GM21526 (cell line): ENCODE data around the gene MTHFD1L.

Experiments
- ATAC-seq: cut with Tn5 transposase; IDR thresholded peaks from one replicate; pipeline ENCODE4 v1.9.1; 2021; ENCODE audit warnings: moderate library complexity; ENCODE audit not compliant: unreplicated experiment, low FRiP score

MTHFD1L gene

DNA sequence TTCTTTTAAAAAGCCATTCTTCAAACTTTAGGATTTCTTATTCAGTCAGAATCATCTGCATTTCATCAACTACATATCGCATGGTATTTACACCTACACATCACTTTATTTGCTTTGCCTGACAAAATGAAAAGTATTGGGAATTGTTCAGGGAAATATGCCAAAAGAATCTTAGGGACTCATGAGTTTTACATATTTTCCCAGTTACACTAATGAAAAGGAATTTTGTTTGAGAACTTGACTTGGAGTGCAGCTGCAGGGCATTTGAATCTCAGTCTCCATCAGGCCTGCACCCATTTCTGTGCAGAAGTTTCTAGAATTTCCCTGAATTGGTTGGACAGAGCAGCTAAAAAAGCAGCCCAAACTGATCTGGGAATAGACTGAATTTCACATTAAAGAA is 65.3 kb downstream of the MTHFD1L start:
- ATAC-seq, result no peak

DNA sequence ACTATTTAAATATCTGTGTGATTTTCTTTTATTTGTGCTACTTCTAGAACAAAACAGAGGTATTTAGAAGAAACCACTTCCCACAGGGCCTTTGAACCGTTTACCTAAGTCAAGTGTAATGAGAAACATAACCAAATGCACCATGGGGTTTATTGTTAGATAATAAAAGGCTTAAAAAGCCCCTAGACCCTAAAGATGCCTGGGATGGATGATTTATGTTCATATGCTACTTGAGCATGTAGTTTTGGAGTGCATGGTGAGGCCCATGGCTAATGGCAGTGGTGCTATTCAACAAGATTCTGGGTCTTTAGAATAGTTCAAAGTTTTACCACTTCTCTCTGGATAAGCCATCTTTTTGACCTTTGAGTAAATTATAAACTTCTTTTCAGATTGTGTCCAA is 65.9 kb downstream of the MTHFD1L start:
- no peak for ATAC-seq

DNA sequence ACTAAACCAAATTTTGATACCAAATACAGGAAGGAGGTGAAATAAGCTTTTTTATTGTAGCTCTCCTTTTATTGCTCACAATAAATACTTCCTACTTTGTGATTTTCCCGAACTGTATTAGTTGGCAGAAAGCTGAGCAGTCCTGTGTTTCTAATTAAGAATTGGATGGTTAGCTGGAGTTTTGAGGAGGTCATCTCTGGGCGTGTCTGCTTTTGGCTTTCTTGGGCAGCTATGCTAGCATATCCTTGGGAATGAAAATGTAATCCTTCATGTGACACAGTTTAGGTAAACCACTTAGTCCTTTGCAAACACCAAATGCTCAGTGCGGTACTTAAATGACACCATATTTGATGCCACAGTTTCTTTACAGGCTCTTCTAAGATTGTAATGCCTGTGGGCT is 67.5 kb downstream of the MTHFD1L start:
- ATAC-seq, result no peak

DNA sequence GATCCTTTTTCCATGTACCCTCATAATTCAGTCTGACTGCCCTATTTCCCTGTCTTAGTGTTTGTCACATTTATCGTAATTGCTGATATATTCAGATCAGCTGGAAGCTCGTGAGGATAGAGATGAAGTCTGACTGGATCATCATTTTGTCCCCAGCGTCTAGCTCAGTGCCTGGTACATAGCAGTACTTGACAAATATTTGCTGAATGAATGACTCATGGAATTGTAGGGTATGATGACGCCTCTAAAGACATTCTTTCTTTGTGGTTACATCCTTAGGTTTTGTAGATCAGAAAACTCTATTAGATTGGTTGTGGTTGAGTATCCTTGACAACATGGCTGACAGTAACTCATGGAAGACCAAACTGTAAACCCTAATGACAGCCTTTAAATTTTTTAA is 68.9 kb downstream of the MTHFD1L start:
- ATAC-seq, result no peak

DNA sequence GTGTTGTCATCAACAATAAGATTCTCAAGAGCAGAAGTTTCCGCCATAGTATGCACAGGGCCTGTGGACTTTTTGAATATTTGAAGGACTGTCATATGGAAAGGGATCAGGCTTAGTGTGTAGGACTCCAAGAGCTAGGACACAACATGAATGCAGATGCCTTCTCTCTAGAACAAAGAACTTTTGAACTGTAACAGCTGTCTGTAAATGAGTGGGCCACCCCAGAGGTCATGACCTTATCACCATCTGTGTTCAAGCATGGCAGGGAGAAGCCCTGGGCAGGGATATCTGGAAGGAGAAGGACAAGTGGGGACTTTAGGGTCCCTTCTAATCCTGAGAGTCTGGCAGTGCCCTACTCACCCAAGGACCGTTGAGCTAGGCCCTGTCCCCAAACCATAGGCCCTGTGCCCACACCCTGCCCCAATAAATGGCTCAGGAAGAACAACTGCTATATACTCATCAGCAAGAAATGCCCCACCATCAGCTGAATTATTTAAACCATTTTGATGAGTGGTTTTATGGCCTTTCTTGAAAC is 70.6 kb downstream of the MTHFD1L start:
- no peak for ATAC-seq

DNA sequence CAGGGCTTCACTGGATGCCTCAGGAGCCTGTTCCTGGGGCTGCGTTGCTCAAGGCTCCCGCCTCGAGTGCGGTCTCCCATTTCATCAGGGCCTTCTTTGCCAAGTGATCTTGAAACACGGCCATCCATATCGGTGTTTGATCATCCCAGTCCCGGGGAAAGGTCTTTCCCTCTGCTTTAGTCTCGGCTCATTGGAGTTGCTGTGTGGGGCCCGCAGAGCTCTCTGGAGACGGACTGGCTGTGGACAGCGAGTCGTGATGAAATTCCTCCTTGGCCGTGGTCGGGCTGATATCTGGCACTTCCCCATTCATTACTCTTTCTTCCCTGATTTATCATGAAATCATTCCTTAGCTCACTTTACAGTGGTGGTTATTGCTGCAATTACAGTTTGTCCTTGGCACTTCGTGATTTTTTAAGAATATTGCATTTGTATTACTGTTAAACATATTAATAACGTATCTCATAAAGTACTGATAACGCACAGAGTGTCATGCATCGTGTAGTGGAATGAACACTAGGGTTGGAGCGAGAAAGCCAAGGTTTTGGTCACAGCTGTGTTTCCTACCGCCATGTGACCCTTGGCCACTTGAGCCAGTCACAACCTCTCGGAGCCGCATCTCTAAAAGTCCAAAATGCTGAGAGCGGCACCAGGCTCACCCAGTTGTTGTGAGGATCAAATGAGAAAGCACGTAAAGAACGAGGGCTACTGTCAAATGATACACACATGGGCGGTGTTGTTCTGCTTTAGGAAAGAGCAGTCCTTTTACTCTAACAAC is 71.8 kb downstream of the MTHFD1L start:
- ATAC-seq, result no peak

DNA sequence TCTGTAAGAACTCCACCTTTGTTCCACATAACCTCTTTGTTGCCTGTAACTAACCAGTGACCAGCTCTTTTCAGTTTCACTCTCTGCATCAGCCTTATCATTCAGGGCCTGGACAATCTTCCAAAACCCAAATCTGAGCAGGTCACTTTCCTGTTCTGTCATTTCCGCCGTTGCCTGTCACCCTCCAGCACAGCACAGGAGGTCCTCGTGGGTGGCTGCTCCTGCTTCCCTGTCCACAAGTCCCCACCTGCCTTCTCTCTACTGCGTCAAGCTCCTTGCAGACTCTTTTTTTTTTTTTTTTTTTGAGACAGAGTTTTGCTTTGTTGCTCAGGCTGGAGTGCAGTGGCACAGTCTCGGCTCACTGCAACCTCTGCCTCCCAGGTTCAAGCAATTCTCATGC is 73.9 kb downstream of the MTHFD1L start:
- ATAC-seq, result no peak

DNA sequence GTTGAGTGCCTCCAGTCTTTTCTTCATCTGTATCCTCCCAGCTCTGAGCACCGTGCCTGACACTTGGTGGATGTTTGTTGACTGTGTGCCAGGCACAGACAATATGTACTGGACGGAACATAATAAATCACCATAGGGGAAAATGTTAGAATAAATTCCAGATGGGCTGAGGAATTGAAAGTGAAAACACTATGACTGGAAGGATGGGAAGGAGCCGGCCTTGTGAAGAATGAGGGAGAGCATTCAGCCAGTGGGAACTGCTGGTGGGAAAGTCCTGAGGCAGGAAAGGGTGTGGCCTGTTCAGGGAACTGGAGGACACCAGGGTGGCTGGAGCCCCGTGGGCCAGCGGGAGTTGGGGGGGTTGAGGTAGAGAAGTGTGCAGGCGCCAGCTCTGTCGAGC is 75.4 kb downstream of the MTHFD1L start:
- no peak for ATAC-seq

DNA sequence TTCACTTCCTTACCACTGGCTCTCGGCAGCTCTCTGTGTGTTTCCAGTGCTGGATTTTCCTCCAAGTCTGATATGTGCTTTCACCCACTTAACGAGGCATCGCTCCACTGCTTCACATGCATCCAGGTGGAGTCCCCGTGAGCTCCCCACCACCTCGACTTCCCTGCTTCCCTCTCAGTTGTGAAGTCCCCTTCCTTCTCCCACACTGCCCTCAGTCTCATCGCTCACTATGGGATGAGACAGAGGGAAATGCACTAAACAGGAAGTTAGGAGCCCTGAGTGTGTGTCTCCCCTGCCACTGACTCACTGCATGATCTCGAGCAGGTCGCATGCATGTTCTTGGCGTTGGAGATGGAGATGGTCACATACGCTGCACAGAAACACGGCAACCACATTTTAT is 84.0 kb downstream of the MTHFD1L start:
- no peak for ATAC-seq

DNA sequence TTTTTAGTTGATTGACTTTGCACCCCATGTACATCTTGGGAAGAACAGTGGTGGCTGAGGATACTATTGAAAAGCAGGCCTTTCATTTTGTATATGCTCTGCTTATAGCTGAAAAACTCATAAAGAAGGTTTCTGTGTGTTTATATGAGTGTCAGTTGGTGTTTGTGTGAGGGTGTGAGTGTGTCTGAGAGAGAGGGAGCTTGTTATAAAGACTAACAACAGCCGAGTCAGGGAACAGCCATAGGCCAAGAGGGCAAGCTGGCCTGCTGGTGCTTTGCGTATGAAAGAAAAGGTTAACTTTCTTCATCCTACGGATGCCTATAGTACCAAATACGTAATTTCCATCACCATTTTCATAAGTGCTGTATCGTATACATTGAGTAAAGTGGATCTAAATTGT is 88.3 kb downstream of the MTHFD1L start:
- ATAC-seq, result no peak

DNA sequence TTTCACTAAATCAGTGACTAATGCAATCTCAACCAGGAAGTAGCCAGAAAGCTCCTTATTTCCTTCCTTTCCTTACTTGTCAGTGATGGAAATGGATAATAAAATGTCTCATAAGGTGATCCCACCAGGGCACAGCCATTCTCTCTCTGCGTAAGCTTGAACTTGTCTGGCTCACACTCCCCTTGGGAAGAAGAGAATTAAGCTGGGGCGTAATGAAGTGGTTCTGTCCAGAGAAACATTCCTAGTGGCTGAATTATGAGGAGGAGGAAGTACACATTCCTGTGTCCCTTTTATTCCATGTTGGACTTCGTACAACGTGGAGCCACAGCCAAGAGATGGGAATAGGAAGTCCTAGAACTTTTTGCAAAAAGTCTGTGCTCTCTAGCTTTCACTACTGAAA is 93.7 kb downstream of the MTHFD1L start:
- ATAC-seq, result no peak

DNA sequence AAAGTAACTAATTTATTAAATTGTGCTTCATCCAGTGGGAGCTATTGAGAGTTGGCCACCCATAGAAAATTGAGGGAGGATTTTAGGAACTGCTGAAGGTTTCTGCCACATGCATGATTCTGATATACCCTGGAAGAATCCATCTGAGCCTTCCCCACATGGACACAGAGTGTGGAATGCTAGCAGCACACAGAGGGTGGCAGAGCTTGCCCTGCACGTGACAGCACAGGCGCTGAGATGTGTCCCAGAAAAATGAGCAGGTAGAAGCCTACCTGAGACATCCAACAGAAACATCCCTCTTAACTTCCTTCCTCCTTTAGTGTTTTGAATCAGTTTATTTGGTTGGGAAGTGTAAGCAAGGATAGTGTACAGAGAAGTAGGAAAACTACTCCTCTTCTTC is 96.9 kb downstream of the MTHFD1L start:
- no peak for ATAC-seq

DNA sequence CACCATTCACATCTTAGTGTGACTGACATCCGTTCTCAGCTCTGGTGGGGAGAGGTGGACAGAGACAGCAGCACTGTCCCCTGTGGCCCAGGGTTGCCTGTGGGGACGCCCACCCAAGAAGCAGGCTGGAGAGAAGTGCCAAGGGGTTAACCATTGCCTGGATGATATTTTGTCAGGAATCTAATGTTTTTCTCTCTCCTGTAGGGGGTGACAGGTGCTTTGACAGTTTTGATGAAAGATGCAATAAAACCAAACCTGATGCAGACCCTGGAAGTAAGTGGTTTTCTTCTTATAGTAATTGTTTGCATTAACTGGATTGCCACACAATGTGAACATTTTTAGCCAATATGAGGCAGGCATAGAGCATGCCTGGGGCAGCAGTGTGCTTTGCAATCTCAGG is 99.3 kb downstream of the MTHFD1L start:
- no peak for ATAC-seq

DNA sequence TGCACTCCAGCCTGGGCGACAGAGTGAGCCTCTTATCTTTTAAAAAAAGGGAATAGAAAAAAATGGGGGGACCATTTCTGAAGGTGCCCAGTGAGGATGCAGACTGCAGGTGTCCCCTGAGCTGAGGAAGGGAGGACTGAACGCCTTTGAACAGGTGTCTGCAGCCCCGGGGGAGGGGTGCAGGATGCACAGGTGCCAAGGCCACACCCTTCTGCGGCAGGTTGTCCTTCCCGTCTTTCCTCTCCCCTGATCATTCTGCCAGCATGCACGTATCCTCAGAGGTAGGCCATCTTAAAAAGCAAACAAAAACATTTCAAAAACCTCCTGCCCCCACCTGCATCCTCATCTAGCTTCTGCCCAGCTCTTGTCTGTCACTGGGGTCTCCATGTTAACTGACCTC is 101.3 kb downstream of the MTHFD1L start:
- ATAC-seq, result no peak

DNA sequence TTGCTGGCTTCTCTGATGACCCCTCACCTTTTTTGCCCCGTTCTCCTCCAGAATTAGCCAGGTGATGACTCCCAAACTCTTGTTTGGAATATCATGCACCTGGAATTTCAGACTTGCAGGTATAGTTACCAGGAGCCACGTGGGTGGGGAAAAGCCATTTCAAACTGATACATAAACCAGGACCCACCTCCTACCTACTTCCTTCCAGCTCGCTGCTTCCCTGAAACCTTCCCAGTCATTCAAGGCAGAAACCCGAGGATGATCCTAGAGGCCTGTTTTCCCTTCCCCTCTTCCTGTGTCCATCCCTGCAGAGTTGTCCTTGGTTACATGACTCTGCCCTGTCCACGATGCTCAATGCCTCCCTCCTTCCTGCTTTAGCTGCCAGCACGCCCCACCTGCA is 101.9 kb downstream of the MTHFD1L start:
- ATAC-seq, result no peak

DNA sequence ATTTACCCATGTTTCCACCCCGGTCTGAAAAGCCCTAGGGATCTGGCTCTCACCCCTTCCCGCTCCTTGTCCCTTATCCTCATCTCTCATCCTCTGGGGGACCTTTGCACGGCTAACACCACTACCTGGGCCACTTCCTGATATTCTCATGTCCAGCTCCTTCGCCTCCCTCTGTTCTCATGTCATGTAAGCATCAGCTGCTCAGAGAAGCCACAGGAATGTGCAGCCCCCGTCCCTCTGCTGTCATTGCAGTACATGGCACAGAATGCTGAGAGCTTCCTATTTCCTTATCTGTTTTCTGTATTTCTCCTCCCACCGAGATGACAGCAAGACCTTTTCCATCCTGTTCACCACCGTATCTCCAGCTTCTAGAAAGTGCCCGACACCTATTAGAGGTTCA is 102.4 kb downstream of the MTHFD1L start:
- ATAC-seq, result no peak

DNA sequence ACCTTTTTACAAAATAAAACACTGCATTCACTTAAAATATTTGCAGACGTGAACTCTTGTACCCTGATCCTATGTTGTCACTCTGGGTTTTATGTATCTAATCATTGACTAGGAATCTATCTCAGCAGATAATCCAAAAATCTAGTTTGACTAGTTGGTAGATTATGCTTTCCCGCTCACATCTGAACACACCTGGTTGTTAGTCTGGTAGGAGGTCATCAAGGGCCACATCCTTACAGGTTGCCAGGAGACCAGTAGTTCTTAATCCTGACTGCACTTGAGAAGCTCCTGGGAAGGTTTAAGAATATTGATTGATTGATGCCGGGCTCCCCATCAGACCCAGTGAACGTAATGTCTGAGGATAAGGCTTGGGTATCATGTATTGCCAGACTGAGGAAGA is 104.4 kb downstream of the MTHFD1L start:
- no peak for ATAC-seq

DNA sequence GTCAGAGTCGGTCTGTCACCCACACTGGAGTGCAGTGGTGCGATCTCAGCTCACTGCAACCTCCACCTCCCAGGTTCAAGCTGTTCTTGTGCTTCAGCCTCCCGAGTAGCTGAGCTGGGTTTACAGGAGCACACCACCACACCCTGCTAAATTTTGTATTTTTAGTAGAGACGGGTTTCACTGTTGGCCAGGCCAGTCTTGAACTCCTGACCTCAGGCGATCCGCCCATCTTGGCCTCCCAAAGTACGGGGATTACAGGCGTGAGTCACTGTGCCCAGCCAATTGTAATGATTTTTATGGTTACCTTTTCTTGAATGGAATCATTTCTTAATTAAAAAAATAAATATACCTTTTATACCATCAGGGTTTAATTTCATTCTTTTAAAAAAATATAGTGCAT is 105.7 kb downstream of the MTHFD1L start:
- no peak for ATAC-seq

DNA sequence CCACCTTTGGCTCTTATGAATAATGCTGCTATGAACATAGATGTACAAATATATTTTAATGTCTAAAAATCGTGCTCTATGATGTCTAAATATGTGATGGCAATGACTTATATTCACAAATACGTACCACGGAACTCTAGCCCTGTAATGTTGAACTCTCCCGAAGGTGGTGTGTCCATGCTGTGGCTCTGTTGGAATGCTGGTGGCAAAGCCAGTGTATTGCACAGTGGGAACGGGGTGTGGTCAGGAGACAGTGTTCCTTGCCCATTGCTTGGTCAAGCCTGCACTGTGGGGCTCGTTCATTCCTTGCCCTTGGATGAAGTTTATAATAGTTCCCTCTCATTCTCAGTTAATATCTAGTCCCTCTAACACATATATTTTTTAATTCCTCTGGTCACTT is 109.6 kb downstream of the MTHFD1L start:
- no peak for ATAC-seq

DNA sequence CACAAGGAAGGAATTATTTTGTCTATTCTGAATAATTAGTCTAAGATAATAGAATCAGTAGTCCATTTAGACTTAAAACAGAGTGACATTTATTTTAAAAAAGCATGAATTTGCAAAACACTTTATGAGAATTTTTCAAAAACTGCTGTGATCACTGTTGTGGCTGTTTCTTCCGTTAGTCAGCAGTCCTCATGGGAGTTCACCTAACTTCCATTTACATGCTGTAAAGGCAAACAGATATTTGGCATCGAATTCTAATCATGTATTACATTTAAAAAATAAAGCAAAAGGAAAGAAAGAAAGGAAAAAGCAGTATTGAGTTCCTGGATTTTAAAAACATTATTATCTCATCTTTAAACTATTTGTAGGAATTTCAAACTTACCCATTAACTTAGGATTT is 111.8 kb downstream of the MTHFD1L start:
- no peak for ATAC-seq

DNA sequence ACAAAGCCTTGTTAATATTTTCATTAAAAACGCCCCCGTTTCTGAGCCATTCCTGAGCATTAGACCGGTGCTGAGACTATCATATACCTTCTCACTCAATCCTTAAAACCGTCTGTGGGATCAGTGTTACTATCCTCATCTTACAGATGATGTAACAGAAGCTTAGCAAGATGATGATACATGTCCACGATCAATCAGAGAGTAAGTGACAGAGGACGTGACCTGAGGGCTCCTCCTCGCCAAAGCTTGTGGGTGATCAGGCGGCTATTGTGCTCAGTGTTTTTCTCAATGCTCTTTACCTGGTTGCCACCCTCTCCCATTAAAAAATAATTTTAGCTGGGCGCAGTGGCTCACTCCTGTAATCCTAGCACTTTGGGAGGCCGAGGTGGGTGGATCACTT is 113.1 kb downstream of the MTHFD1L start:
- ATAC-seq, result no peak

DNA sequence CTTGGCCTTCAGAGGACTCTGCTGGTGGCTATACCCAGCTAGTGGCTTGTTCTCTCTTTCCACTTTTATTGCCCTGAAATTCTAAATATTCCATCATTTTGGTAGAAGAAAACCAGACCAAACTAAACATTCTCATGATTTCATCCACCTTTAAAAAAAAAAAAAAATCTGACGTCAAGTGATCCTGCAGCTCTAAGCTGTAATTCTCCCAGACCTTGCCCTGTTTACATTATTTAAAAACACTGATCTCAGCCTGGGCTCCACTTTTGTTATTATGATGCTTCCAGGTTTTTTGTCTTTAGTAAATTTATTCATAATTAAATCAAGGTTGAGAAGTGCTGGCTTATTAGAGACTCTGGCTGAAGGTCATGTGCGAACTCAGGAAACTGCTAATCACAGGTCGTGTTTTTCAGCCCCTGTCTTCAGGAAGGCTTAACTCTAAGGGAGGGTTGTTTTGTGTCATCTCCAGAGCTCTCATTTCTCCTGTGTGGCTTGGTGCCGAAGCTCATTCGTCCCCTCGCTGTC is 114.4 kb downstream of the MTHFD1L start:
- no peak for ATAC-seq
